NCI-H146 treated with DMSO at 0.1 percent for 48 hours (cell line): ENCODE results near the gene KAZN.

Experiments used
- DNase-seq: peaks from one replicate; lab custom pipeline; 2025; ENCODE audit not compliant: unreplicated experiment; lab: John Stamatoyannopoulos, UW

Gene KAZN

GRCh38 chr1:14738647-14739046 is 140.2 kb downstream of the KAZN start:
- DNase-seq = no peak

- no peak for DNase-seq
Measured at GRCh38 chr1:14739082-14739832, 140.8 kb downstream of the KAZN start.

- no peak for DNase-seq
Measured at GRCh38 chr1:14740016-14740415, 141.5 kb downstream of the KAZN start.

- DNase-seq = no peak
Measured at GRCh38 chr1:14741082-14741481, 142.6 kb downstream of the KAZN start.

- no peak for DNase-seq
Measured at GRCh38 chr1:14741532-14741931, 143.0 kb downstream of the KAZN start.

GRCh38 chr1:14742181-14742980 is 143.9 kb downstream of the KAZN start:
- peak; percentile 1 for DNase-seq

- DNase-seq = no peak
Measured at GRCh38 chr1:14743368-14743767, 144.9 kb downstream of the KAZN start.

GRCh38 chr1:14745001-14745720 is 146.7 kb downstream of the KAZN start:
- DNase-seq = no peak

GRCh38 chr1:14745789-14746188 is 147.3 kb downstream of the KAZN start:
- DNase-seq = no peak

- no peak for DNase-seq
Measured at GRCh38 chr1:14746393-14746792, 147.9 kb downstream of the KAZN start.

- DNase-seq = no peak
Measured at GRCh38 chr1:14748151-14748550, 149.7 kb downstream of the KAZN start.

GRCh38 chr1:14748977-14749376 is 150.5 kb downstream of the KAZN start:
- no peak for DNase-seq

GRCh38 chr1:14750490-14750889 is 152.0 kb downstream of the KAZN start:
- DNase-seq = no peak

- no peak for DNase-seq
Measured at GRCh38 chr1:14755518-14756252, 157.2 kb downstream of the KAZN start.

GRCh38 chr1:14756589-14757285 is 158.3 kb downstream of the KAZN start:
- DNase-seq = no peak

GRCh38 chr1:14757286-14757625 is 158.8 kb downstream of the KAZN start:
- DNase-seq = no peak

- no peak for DNase-seq
Measured at GRCh38 chr1:14759042-14759818, 160.7 kb downstream of the KAZN start.

- no peak for DNase-seq
Measured at GRCh38 chr1:14759843-14760242, 161.4 kb downstream of the KAZN start.

GRCh38 chr1:14760780-14761179 is 162.3 kb downstream of the KAZN start:
- DNase-seq = no peak
